Measurements from ENCODE around the gene NKAIN2.

GRCh38 chr6:124438546-124439065 lies 634.9 kb downstream of the NKAIN2 start:
- TF ChIP-seq ZNF70 (CRISPR knock-in tag; IDR thresholded peaks at IDR 0.05) (no peak), BACH2 (CRISPR knock-in tag; IDR thresholded peaks at IDR 0.05; ENCODE audit: borderline replicate concordance) (no peak), ARNTL (CRISPR knock-in tag; IDR thresholded peaks at IDR 0.05; ENCODE audit: borderline replicate concordance, low read depth) (no peak), PATZ1 (CRISPR knock-in tag; IDR thresholded peaks at IDR 0.05; ENCODE audit: borderline replicate concordance) (no peak), CREB5 (CRISPR knock-in tag; IDR thresholded peaks at IDR 0.05; ENCODE audit: low read depth) (no peak), POU6F1 (CRISPR knock-in tag; IDR thresholded peaks at IDR 0.05; ENCODE audit: borderline replicate concordance, low read depth) (no peak)
